NCI-H1105 (cell line): ENCODE results near the gene ENHO.
A peak's percentile ranks its signal among the peaks of the same experiment; 100 is the strongest.
"Not testable (repeated sequence)": the region's sequence is repeated elsewhere in the genome, so short reads cannot be mapped to it uniquely, and the experiment has no call there.

Source experiments
- DNase-seq: peaks from one replicate; lab custom pipeline; 2025; lab: John Stamatoyannopoulos, UW

Gene ENHO

GRCh38 chr9:34555500-34555899, 32.7 kb upstream of the ENHO start:
- no peak for DNase-seq

- DNase-seq: peak; percentile 82
These were observed 32.2 kb upstream of the ENHO start for GRCh38 chr9:34555002-34555348.

GRCh38 chr9:34554211-34555001, 31.6 kb upstream of the ENHO start:
- peak; percentile 58 for DNase-seq

- no peak for DNase-seq
These were observed 30.8 kb upstream of the ENHO start for GRCh38 chr9:34553511-34554021.

GRCh38 chr9:34552986-34553385, 30.2 kb upstream of the ENHO start:
- no peak for DNase-seq

- no peak for DNase-seq
These were observed 29.8 kb upstream of the ENHO start for GRCh38 chr9:34552606-34552981.

GRCh38 chr9:34551751-34552605, 29.2 kb upstream of the ENHO start:
- DNase-seq: no peak

- no peak for DNase-seq
These were observed 28.0 kb upstream of the ENHO start for GRCh38 chr9:34550681-34551270.

- DNase-seq: no peak
These were observed 27.4 kb upstream of the ENHO start for GRCh38 chr9:34550016-34550680.

GRCh38 chr9:34549407-34549732, 26.6 kb upstream of the ENHO start:
- DNase-seq: no peak

- no peak for DNase-seq
These were observed 25.3 kb upstream of the ENHO start for GRCh38 chr9:34547960-34548611.

- DNase-seq: peak; percentile 7
These were observed 24.3 kb upstream of the ENHO start for GRCh38 chr9:34546834-34547827.

- DNase-seq: no peak
These were observed 23.5 kb upstream of the ENHO start for GRCh38 chr9:34546102-34546833.

GRCh38 chr9:34545497-34545896, 22.7 kb upstream of the ENHO start:
- DNase-seq: no peak

- no peak for DNase-seq
These were observed 21.2 kb upstream of the ENHO start for GRCh38 chr9:34544035-34544434.

GRCh38 chr9:34541540-34541939, 18.8 kb upstream of the ENHO start:
- DNase-seq: no peak

GRCh38 chr9:34540827-34541226, 18.0 kb upstream of the ENHO start:
- DNase-seq: no peak

- DNase-seq: no peak
These were observed 13.9 kb upstream of the ENHO start for GRCh38 chr9:34536685-34537084.

GRCh38 chr9:34532041-34532440, 9.3 kb upstream of the ENHO start:
- not testable (repeated sequence) for DNase-seq

- DNase-seq: no peak
These were observed 3.2 kb upstream of the ENHO start for GRCh38 chr9:34526026-34526425.
